ENCODE data around the gene FBXO31. TPM values are rescaled to one million over a fixed set of nuclear protein-coding genes. Genes with fewer than 3 reads are reported as not detected.

Gene FBXO31
- total and polyA plus RNA-seq, 2 experiments from 2014 or later, result 16.5 to 28.9 TPM

GRCh38 chr16:87316923-87317749 lies 66.4 kb downstream of the FBXO31 start, which contains the start of gene C16orf95:
Gene C16orf95, minus strand, starts transcription at chr16:87317392. Its CDS starts 150 bp downstream, at chr16:87317242.
- TF ChIP-seq CTCF (IDR thresholded peaks at IDR 0.05; ENCODE audit: poor library complexity) (peak; percentile 57), EZH2phosphoT487 (IDR thresholded peaks at IDR 0.05; ENCODE audit: low read depth, severe bottlenecking, unreplicated experiment) (no peak)
- WGBS (ENCODE audit: low lambda C conversion rate, missing lambda C conversion rate), result 1% methylated on average over 50 of the region's 64 CpGs
- H3K9me3 ChIP-seq (ENCODE audit: low read depth), result no peaks in the 10 kb centered on the region
- peak within 1 kb of the TSS; percentile 85 for H3K4me3 ChIP-seq
- peak within 1 kb of the TSS; percentile 91 for H2AFZ ChIP-seq
- no peaks in the 10 kb centered on the region for H3K36me3 ChIP-seq (replicated peaks; ENCODE audit: insufficient read depth, low read depth)
- H4K20me1 ChIP-seq (ENCODE audit: insufficient read depth, poor library complexity, severe bottlenecking), result no peaks in the 10 kb centered on the region
- no peaks in the 10 kb centered on the region for H3K27me3 ChIP-seq
- H3K27ac ChIP-seq, result peak within 1 kb of the TSS; percentile 96
- no peaks in the 10 kb centered on the region for H3K9me2 ChIP-seq (replicated peaks; ENCODE audit: insufficient read depth)
- H3K79me2 ChIP-seq, result peaks cover 21% of the 10 kb centered on the region
- peak; percentile 97 for DNase-seq (ENCODE audit: low spot score)
- no peaks in the 10 kb centered on the region for H3K4me1 ChIP-seq (ENCODE audit: insufficient read depth)
- peak within 1 kb of the TSS; percentile 88 for H3K4me2 ChIP-seq

GRCh38 chr16:87316450-87316922 lies 67.1 kb downstream of the FBXO31 start:
- peaks cover 21% of the 10 kb centered on the region for H3K79me2 ChIP-seq
- peak overlapping the region; percentile 96 for H3K27ac ChIP-seq
- no peaks in the 10 kb centered on the region for H3K9me2 ChIP-seq (replicated peaks; ENCODE audit: insufficient read depth)
- H3K4me2 ChIP-seq, result peak overlapping the region; percentile 88
- TF ChIP-seq CTCF (IDR thresholded peaks at IDR 0.05; ENCODE audit: poor library complexity) (no peak), EZH2 (IDR thresholded peaks at IDR 0.05; ENCODE audit: borderline replicate concordance) (no peak), EZH2phosphoT487 (IDR thresholded peaks at IDR 0.05; ENCODE audit: low read depth, severe bottlenecking, unreplicated experiment) (no peak)
- WGBS (ENCODE audit: low lambda C conversion rate, missing lambda C conversion rate), result 98% methylated on average over 4 of the region's 4 CpGs
- no peaks in the 10 kb centered on the region for H3K9me3 ChIP-seq (ENCODE audit: low read depth)
- no peaks in the 10 kb centered on the region for H3K4me1 ChIP-seq (ENCODE audit: insufficient read depth)
- DNase-seq (ENCODE audit: low spot score), result no peak
- H2AFZ ChIP-seq, result peak overlapping the region; percentile 91
- H3K4me3 ChIP-seq, result peak overlapping the region; percentile 85
- no peaks in the 10 kb centered on the region for H3K27me3 ChIP-seq
- no peaks in the 10 kb centered on the region for H3K36me3 ChIP-seq (replicated peaks; ENCODE audit: insufficient read depth, low read depth)
- H4K20me1 ChIP-seq (ENCODE audit: insufficient read depth, poor library complexity, severe bottlenecking), result no peaks in the 10 kb centered on the region

- H3K27ac ChIP-seq, result no peak overlapping the region
- no peaks in the 10 kb centered on the region for H3K9me2 ChIP-seq (replicated peaks; ENCODE audit: insufficient read depth)
- H3K4me2 ChIP-seq, result no peak overlapping the region
- H3K9me3 ChIP-seq (ENCODE audit: low read depth), result no peaks in the 10 kb centered on the region
- WGBS (ENCODE audit: low lambda C conversion rate, missing lambda C conversion rate), result 90% methylated on average over 10 of the region's 10 CpGs
- no peak for DNase-seq (ENCODE audit: low spot score)
- H3K36me3 ChIP-seq (replicated peaks; ENCODE audit: insufficient read depth, low read depth), result no peaks in the 10 kb centered on the region
- H3K27me3 ChIP-seq, result no peaks in the 10 kb centered on the region
- H3K4me1 ChIP-seq (ENCODE audit: insufficient read depth), result no peaks in the 10 kb centered on the region
- no peak overlapping the region for H2AFZ ChIP-seq
- TF ChIP-seq CTCF (IDR thresholded peaks at IDR 0.05; ENCODE audit: poor library complexity) (no peak), EZH2phosphoT487 (IDR thresholded peaks at IDR 0.05; ENCODE audit: low read depth, severe bottlenecking, unreplicated experiment) (no peak), EZH2 (IDR thresholded peaks at IDR 0.05; ENCODE audit: borderline replicate concordance) (no peak)
- H3K79me2 ChIP-seq, result peaks cover 21% of the 10 kb centered on the region
- H4K20me1 ChIP-seq (ENCODE audit: insufficient read depth, poor library complexity, severe bottlenecking), result no peaks in the 10 kb centered on the region
- no peak overlapping the region for H3K4me3 ChIP-seq
These were observed 68.6 kb downstream of the FBXO31 start for GRCh38 chr16:87314990-87315420.
